Stimulated activated CD4-positive, alpha-beta T cell treated with anti-CD3 and anti-CD28 coated beads, TNF-alpha, amount 100 ng/mL, for 24 hours (primary cell): ENCODE results near the gene CELA3A.

Experiments
- DNase-seq, 3 experiments: peaks; one replicate each; pipeline ENCODE4 v3.0.0-alpha.2; 2020; ENCODE audit warnings: low read depth in 3 of 3

Gene CELA3A

DNA sequence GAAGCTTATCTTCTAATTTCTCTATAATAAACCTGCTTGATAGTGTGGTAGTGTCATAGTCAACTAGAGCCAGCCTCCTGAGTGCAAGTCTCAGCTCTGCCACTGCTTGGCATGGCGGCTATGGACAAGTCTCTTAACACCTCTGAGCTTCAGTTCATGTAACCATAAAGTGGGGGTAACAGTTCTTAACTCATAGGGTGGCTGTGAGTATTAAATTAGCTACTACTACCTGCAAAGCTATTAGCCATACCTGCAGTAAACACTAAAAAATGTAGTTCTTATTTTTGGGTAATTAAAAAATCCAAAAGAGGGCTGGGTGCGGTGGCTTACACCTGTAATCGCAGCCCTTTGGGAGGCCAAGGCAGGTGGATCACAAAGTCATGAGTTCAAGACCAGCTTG, 48.9 kb downstream of the CELA3A start:
- no peak for DNase-seq

DNA sequence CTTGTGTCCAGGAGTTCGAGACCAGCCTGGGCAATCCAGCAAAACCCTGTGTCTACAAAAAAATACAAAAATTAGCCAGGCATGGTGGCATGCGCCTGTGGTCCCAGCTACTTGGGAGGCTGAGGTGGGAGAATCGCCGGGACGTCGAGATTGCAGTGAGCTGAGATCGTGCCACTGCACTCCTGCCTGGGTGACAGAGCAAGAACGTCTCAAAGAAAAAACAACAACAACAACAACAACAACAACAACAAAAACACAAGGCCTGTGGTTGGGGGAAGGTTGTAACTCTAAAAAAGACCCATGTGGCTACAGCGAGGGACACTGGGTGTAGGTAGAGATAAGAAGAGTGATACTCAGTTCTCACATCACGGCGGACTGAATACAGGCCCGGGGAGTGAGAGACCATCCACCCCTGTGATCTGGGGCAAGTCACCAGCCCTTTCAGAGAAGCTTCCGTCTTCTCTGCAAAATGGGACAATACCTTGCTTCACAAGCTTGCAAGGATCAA, 50.2 kb downstream of the CELA3A start:
- no peak for DNase-seq

DNA sequence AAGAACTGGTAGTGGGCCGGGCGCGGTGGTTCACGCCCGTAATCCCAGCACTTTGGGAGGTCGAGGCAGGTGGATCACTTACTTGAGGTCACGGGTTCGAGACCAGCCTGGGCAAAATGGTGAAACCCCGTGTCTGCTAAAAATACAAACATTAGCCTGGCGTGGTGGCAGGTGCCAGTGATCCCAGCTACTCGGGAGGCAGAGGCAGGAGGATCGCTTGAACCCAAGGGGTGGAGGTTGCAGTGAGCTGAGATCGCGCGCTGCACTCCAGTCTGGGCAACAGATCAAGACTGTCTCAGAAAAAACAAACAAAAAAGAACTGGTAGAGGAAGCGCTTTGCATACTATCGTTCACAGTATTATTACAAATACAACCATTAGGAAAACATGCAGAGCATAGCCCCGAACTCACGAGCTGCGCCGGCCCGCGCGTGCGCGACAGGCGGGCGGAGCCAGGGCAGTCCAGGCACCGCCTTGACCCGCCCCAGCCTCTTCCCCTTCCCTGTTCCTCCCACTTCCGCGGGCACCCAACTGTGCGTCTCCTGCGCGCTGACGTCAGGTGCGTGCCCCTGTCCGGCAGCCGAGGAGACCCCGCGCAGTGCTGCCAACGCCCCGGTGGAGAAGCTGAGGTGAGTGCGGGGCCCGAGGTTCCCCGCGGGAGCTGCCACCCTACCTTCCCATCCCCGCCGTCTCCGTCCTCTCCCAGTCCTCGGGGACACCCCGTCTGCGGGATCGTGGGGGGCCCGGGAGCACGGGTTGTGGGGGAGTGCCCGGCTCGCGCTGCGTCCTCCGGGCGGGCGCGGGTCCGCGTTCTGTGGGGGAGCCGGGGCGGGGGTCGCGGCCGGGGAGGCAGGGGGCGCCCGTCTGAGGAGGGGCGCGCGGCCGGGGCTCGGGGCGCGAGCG, 50.9 kb downstream of the CELA3A start, which contains the start of gene CDC42:
Gene CDC42, plus strand, starts transcription at position 595 of the 902 bp plus-strand sequence. CDS start 25,770 bp downstream, outside the sequence.
- peak; percentile 94 to 96 (median 95) for DNase-seq

DNA sequence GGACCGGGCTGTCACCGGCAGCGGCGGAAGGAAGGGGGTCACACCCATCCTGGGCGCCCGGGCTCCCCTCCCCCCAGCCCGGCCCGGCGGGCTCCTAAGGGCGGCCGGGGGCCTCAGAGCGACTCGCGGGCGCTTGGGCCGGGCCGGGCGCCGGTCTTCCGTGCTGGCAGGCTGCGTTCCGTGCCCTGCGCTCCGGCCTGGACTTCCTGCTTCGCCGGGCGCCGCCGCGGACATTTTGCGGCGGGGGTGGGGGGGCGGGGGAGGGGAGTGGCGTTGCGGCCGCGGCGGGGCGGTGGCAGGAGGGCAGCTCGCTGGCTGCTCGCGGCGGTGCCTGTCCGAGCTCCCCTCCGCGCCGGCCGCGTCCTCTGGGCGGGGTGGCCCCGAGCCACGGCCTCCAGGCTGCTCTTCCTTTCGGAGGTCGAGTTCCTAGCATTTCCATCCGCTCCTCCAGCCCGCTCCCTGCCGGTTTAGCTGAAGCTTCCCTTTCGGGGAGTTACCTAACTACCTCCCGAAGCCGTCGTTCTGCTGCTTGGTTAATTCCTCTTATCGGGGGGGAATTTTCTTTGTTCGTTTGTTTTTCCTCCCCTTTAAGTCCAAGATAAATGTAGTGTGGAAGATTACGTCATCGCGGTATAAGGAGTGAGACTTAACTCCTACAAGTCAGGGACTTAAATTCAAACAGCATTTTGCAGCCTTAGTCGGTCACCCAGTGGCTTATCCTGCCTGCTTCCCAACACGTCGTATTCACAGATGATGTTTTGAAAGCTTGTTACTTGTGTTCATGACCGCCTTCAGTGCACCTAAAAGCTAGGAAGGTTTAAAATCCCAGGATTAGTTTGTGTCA, 51.8 kb downstream of the CELA3A start:
- DNase-seq: peak in 2 of 3 experiments; percentile 12 to 34

DNA sequence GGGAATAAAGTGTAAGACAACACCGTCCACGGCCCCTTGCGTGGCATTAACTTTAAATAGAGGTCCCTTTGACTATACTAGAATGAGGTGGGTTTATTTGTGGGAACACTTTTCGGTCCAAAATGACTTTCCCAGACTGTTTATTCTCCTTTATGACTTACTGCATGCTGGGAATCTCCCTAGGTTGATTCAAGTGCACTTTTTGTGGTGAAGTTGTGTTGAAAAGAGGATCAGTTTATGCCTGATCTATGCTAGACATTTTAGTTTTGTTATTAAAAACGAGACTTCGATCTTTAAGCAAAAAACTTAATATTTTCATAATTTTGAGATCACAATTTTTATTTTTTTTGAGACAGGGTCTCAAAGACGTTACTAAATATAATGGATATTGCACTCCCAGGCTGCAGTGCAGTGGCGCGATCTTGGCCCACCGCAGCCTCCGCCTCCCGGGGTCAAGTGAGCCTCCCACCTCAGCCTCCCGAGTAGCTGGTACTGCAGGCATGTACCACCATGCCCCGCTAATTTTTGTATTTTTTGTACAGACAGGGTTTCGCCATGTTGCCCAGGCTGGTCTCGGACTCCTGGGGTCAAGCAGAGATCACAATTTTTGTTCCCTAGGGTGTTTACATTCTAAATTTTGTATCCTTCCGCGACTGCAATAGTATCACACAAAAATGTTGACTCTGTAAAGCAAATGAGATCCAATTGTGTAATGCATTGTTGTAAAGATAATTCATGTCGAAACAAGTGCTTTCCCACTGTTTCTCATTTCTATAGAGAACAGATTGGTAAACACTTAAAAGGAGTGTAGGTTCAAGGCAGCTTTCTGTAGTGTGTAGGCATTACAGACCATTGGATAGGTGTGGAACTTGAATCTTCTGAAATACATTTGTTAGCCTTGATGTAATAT, 52.7 kb downstream of the CELA3A start:
- no peak for DNase-seq

DNA sequence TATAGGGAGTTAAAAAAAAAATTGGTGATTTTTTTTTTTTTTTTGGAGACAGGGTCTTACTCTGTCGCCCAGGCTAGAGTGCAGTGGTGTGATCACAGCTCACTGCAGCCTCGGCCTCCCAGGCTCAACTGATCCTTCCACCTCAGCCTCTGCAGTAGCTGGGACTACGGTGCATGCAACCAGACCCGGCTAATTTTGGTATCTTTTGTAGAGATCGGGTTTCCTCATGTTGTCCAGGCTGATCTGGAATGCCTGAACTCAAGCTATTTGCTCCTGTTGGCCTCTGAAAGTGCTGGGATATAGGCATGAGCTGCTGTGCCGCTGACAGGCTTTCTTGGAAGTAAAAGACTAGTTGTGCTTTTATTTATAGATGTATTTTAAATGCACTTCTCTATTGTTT, 54.0 kb downstream of the CELA3A start:
- DNase-seq: no peak

DNA sequence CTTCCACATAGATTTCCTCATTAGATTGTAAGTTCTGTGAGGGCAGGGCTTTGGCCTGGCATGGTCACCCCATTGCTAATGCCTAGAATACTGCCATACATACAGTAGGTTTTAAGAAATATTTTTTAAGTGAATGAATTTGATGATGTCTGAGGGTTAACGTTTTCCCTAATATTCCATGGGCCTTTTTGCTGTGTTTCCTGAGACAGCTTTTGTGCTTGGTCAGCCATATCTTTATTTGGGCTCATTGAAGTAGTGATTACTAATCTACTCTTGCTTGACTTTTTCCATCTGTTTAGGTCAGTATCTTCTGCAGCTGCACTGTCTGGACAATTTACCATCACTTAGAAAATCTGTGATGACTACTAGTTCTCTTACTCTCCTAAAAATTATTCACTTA, 54.6 kb downstream of the CELA3A start:
- DNase-seq: no peak

DNA sequence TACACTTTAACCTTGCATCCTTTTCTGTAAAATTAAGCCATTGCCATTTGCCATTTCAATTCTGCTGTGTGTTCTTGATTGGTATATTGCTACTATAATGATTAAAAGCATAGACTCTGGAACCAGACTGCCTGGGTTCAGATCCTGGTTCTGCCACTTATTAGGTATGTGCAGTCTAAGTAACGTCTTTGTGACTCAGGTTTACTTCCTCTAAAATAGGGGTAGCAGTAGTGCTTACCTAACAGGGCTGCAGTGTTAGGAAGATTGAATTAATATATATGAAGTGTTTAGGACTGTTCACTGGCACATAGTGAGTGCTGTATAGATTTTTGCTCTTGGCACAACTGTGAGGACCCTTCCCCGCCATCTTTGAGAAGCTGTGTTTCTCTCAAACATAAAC, 55.5 kb downstream of the CELA3A start:
- no peak for DNase-seq

DNA sequence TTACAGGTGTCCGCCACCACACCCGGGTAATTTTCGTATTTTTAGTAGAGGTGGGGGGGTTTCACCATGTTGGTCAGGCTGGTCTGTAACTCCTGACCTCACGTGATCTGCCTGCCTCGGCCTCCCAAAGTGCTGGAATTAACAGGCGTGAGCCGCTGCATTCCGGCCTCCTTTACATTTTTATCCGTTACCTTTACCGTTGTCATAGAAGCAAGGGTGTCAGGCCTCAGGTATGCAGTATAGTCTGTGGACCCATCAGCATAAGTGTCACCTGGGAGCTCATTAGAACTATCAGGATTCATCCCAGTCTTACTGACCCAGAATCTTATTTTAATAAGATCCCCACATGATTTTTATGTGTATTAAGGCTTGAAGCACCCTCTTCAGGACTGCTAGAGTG, 56.4 kb downstream of the CELA3A start:
- DNase-seq: no peak
